Activated CD8-positive, alpha-beta T cell treated with anti-CD3 and anti-CD28 coated beads, Interleukin-2, amount 10 ng/mL, durations not matched to agents 7 days and 5 days (primary cell): ENCODE measurements around the gene PSMF1. TPM values are rescaled to one million over a fixed set of nuclear protein-coding genes. Genes with fewer than 3 reads are reported as not detected.

Experiments used
- ATAC-seq: fragments of 150-1000 bp; cut with Tn5 transposase; one replicate; pipeline ENCODE4 v1.10.0; 2021; ENCODE audit warnings: moderate library complexity
- CTCF ChIA-PET: fragments of 350-600 bp; sonication (Branson Sonifier 250); formaldehyde crosslinking; loops from one replicate; lab custom pipeline; 2021; ENCODE audit warnings: antibody characterized with exemption; lab: Charles Lee
- POLR2A ChIA-PET: fragments of 350-600 bp; sonication (Branson Sonifier 250); formaldehyde crosslinking; loops from one replicate; lab custom pipeline; 2021; ENCODE audit warnings: antibody characterized with exemption; lab: Charles Lee
- DNase-seq: peaks from one replicate; pipeline ENCODE4 v3.0.0-alpha.2; 2020
- H3K27ac Mint-ChIP-seq: one replicate; pipeline ENCODE4 v1.8.0; 2021; ENCODE audit warnings: mild to moderate bottlenecking, mixed read lengths
- H3K27me3 Mint-ChIP-seq: one replicate; pipeline ENCODE4 v1.8.0; 2021; ENCODE audit warnings: low read depth, mixed read lengths
- H3K36me3 Mint-ChIP-seq: one replicate; pipeline ENCODE4 v1.8.0; 2021; ENCODE audit warnings: low read depth, mixed read lengths
- H3K4me1 Mint-ChIP-seq: one replicate; pipeline ENCODE4 v1.8.0; 2021; ENCODE audit warnings: low read depth, mixed read lengths
- H3K4me3 Mint-ChIP-seq: one replicate; pipeline ENCODE4 v1.8.0; 2021; ENCODE audit warnings: mild to moderate bottlenecking, mixed read lengths
- H3K9me3 Mint-ChIP-seq: one replicate; pipeline ENCODE4 v1.8.0; 2022; ENCODE audit warnings: mixed read lengths; ENCODE audit not compliant: insufficient read depth
- total RNA-seq, 2 experiments: library from RNA; stranded (reverse); gene quantifications; one replicate each; pipeline ENCODE4 v1.2.3, GENCODE V29; 2021

Gene PSMF1
- total RNA-seq, 2 experiments from 2014 or later: 138 to 150 TPM

DNA sequence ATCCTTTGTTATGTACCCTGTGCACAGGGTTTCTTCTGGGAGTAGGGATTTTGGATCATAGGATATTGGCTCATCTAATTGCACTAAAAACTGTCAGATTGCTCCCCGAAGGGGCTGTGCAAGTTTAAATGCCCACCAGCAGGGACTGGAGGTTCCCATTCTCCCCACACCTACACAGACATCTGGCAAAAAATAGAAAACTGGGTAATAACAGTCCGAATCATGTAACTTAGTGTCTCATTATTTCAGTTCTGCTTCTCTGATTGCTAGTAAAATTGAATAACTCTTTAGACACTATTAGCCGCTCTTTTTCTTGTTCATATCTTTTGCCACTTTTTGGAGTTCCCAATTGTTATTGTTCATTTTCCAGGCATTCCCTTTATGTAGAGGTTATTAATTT is 5.3 kb downstream of the PSMF1 start:
- CTCF ChIA-PET: interaction anchor here (1.2 kb wide), 1 partner anchor 13 kb away, joined by 3 read pairs; no protein-coding TSS in a partner anchor
- POLR2A ChIA-PET: no interaction called here
- no peak for DNase-seq
- no peaks in the 10 kb centered on the region for H3K9me3 Mint-ChIP-seq
- H3K27ac Mint-ChIP-seq: no peak overlapping the region
- no peak overlapping the region for H3K4me3 Mint-ChIP-seq
- H3K4me1 Mint-ChIP-seq: peaks cover 51% of the 10 kb centered on the region
- ATAC-seq: no peak
- H3K27me3 Mint-ChIP-seq: no peaks in the 10 kb centered on the region
- H3K36me3 Mint-ChIP-seq: peaks cover 77% of the 10 kb centered on the region

DNA sequence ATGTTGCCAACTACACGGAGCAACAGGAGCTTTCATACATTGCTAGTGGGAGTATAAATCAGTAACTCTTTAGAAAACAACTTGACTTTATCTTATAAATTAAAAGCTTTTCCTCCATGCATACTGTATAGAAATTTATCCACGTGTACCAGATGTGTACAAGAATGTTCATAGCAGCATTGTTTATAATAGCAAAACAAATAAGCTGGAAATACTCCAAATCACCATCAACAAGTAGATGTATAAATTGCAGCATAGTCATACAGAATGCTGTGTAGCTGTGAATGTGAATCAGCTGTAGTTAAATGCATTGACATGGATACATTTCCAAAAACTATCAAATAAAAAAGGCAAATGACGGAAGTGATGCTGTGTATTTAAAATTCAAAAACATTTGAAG is 6.0 kb downstream of the PSMF1 start:
- no peaks in the 10 kb centered on the region for H3K27me3 Mint-ChIP-seq
- CTCF ChIA-PET: interaction anchor here (0.9 to 1.2 kb wide), 6 partner anchors 12 to 90 kb away, joined by 3 read pairs; no protein-coding TSS in a partner anchor
- no peaks in the 10 kb centered on the region for H3K9me3 Mint-ChIP-seq
- H3K27ac Mint-ChIP-seq: no peak overlapping the region
- POLR2A ChIA-PET: no interaction called here
- peaks cover 48% of the 10 kb centered on the region for H3K4me1 Mint-ChIP-seq
- DNase-seq (no peak), ATAC-seq (no peak)
- peaks cover 76% of the 10 kb centered on the region for H3K36me3 Mint-ChIP-seq
- H3K4me3 Mint-ChIP-seq: no peak overlapping the region

DNA sequence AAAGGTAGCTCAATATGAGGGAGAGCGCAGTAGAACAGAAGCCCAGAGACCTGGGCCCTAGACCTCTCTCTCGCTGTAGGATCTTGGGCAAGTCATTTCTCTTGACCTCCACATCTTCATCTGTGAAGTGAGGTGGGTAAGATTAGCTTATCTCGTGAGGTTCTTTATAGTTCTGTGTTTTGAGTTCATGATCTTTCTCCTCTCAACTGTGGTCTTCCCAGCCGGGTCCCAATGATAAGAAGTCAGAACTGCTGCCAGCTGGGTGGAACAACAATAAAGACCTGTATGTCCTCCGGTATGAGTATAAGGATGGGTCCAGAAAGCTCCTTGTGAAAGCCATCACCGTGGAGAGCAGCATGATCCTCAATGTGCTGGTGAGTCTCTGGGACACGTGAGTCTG is 6.9 kb downstream of the PSMF1 start:
- no peak overlapping the region for H3K27ac Mint-ChIP-seq
- ATAC-seq (no peak), DNase-seq (no peak)
- peaks cover 77% of the 10 kb centered on the region for H3K36me3 Mint-ChIP-seq
- ChIA-PET CTCF (interaction anchor here (0.9 to 1.2 kb wide), 4 partner anchors 17 to 88 kb away, joined by 3 read pairs; no protein-coding TSS in a partner anchor), POLR2A (no interaction called here)
- H3K4me3 Mint-ChIP-seq: no peak overlapping the region
- no peaks in the 10 kb centered on the region for H3K27me3 Mint-ChIP-seq
- H3K9me3 Mint-ChIP-seq: no peaks in the 10 kb centered on the region
- H3K4me1 Mint-ChIP-seq: peaks cover 39% of the 10 kb centered on the region

DNA sequence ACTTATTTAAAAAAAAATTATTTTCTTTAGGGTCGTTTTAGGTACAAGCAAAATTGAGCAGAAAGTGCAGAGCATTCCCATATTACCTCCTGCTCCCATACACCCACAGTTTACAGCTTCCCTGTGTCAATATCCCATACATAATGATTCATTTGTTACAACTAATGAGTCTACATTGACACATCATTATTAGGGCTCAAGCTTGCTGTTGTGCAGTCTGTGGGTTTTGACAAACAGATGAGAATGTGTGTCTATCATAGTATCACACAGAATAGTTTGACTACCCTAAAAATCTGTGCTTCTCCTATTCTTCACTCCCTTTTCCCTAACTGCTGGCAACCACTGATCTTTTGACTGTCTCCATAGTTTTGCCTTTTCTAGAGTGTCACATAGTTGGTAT is 9.4 kb downstream of the PSMF1 start:
- CTCF ChIA-PET: interaction anchor here (1.2 kb wide), 1 partner anchor 19 kb away, joined by 5 read pairs; no protein-coding TSS in a partner anchor
- Mint-ChIP-seq H3K27ac (no peak overlapping the region), H3K36me3 (peaks cover 84% of the 10 kb centered on the region), H3K27me3 (no peaks in the 10 kb centered on the region), H3K9me3 (peaks cover 5% of the 10 kb centered on the region), H3K4me3 (no peak overlapping the region), H3K4me1 (peaks cover 20% of the 10 kb centered on the region)
- ATAC-seq (no peak), DNase-seq (no peak)
- POLR2A ChIA-PET: interaction anchor here (1.4 kb wide), 1 partner anchor 9 kb away, joined by 5 read pairs; the partner anchor contains the start of gene PSMF1

DNA sequence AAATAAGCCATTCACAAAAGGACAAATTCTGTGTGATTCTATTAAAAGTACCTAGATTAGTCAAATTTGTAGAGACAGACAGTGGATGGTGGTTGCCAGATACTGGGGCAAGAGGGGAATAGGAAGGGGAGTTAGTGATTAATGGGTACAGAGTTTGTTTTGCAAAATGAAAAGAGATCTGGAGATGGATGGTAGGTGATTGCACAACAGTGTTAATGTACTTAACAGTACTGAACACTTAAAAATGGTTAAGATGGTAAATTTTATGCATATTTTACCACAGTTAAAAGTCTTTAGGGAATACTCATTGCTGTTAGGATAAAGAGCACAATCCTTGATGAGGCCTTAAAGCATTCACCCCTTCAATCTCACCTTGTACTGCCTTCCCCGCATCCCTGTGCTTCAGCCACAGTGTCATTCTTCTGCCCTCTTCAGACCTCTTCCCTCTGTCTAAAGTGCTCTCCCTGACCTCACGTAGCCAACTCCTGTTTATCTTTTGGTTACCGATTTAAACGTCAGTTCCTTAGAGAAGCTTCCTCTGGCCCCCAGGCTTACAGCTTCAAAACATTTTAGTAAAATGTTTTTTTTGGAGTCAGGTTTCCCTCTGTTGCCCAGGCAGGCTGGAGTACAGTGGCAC is 11.8 kb downstream of the PSMF1 start:
- Mint-ChIP-seq H3K36me3 (peaks cover 86% of the 10 kb centered on the region), H3K9me3 (peaks cover 7% of the 10 kb centered on the region), H3K27ac (peak overlapping the region; percentile 37), H3K4me1 (peaks cover 26% of the 10 kb centered on the region), H3K27me3 (no peaks in the 10 kb centered on the region), H3K4me3 (no peak overlapping the region)
- ATAC-seq (no peak), DNase-seq (no peak)
- ChIA-PET CTCF (no interaction called here), POLR2A (no interaction called here)

DNA sequence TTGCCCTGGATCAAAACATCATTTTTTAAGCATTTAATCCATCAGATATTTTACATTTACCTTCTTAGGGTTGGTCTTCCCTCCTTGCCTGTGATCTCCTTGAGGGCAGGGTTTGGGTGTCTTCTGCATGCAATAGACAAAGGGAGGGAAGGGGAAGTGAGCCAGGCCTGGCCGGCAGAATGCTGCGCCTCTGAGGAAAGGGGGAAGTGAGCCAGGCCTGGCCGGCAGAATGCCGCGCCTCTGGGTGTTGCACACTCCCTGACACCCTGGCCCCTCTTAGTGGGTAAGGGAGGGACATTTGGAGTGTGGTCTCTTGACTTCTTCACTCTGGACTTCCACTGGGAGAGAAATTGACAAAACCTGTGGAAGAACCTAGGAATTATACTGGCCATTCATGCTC is 12.4 kb downstream of the PSMF1 start:
- Mint-ChIP-seq H3K4me3 (no peak overlapping the region), H3K27me3 (no peaks in the 10 kb centered on the region), H3K36me3 (peaks cover 88% of the 10 kb centered on the region), H3K4me1 (peaks cover 27% of the 10 kb centered on the region), H3K27ac (no peak overlapping the region), H3K9me3 (peaks cover 7% of the 10 kb centered on the region)
- no peak for DNase-seq
- POLR2A ChIA-PET: no interaction called here
- CTCF ChIA-PET: no interaction called here
- ATAC-seq: no peak

DNA sequence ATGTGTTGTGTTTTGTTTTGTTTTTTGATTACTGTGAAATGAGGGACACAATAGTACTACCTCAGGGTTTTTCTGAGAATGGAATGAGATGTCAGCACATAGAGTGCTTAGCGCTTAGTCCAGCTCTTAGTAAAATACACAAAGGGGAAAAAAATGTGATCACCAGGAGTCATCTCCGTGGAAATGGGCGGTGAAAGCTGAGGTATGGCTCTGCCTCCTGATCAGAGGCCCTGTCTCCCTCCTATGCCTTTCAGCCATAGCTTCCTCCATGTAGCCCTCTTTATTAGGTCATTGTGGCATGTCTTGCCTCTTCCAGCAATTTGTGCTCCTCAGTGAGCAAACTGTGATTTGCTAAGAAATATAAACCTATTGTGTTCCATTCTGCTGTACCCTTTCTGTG is 13.0 kb downstream of the PSMF1 start:
- peaks cover 23% of the 10 kb centered on the region for H3K4me1 Mint-ChIP-seq
- ChIA-PET CTCF (no interaction called here), POLR2A (no interaction called here)
- no peak overlapping the region for H3K4me3 Mint-ChIP-seq
- H3K27me3 Mint-ChIP-seq: no peaks in the 10 kb centered on the region
- peaks cover 88% of the 10 kb centered on the region for H3K36me3 Mint-ChIP-seq
- H3K27ac Mint-ChIP-seq: no peak overlapping the region
- H3K9me3 Mint-ChIP-seq: peaks cover 7% of the 10 kb centered on the region
- DNase-seq (no peak), ATAC-seq (no peak)

DNA sequence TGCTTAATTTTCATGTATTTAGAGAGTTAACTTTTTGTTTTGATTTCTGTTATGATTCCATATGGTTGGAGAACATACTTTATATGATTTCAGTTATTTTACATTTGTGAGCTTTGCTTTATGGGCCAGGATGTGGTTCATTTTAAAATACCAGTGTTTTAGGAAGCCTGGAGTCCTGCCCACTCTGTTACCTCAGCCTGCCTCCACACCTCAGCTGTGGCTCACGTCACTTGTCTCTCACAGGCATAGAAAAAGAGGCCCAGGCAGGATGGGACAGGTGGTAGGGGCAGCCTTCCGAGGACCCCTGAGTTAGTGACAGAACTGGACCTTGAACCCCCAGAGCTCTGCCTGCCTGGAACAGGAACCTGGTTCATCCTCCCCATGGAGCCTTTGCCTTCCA is 16.0 kb downstream of the PSMF1 start:
- ChIA-PET POLR2A (no interaction called here), CTCF (no interaction called here)
- H3K9me3 Mint-ChIP-seq: peaks cover 7% of the 10 kb centered on the region
- H3K4me1 Mint-ChIP-seq: peaks cover 23% of the 10 kb centered on the region
- ATAC-seq (peak; percentile 69), DNase-seq (peak; percentile 54)
- H3K36me3 Mint-ChIP-seq: peaks cover 87% of the 10 kb centered on the region
- H3K4me3 Mint-ChIP-seq: no peak overlapping the region
- H3K27me3 Mint-ChIP-seq: no peaks in the 10 kb centered on the region
- peak overlapping the region; percentile 2 for H3K27ac Mint-ChIP-seq

DNA sequence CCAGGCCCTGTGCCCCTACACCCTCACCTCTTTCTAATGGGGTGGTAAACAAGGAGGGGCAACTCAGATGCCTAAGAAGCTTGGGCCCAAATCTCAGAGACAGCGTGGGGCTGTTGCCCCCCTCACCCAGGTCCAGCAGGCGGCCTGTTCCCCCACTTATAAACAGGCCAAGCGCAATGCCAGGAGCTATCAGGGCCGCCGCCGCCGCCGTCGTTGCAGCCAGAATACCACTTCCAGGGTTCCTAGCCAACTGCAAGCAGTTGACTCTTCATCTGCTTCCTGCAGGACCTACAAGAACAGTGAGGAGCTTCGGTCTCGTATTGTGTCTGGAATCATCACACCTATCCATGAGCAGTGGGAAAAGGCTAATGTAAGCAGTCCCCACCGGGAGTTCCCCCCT is 16.4 kb downstream of the PSMF1 start:
- Mint-ChIP-seq H3K36me3 (peaks cover 84% of the 10 kb centered on the region), H3K4me1 (peaks cover 23% of the 10 kb centered on the region), H3K9me3 (peaks cover 7% of the 10 kb centered on the region), H3K27me3 (no peaks in the 10 kb centered on the region), H3K4me3 (no peak overlapping the region), H3K27ac (peak overlapping the region; percentile 44)
- no peak for ATAC-seq
- ChIA-PET POLR2A (no interaction called here), CTCF (no interaction called here)
- no peak for DNase-seq

DNA sequence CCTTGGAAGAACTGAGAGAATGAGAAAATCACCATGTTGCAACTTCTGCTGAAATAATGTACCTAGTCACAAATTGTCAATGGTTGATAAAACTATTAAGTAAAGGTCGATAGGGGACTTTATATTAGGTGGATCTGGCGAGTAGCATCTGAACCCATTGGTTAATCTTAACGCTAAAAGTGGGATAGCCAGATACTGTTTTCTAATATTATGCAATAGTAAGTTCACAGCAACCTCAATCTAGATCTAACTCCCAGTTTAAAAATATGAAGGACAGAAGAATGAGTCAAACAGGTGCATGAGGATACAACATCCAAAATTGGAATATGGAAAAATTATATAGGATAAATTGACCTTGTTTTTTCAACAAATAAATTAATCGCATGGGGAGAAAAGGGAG is 18.8 kb downstream of the PSMF1 start:
- DNase-seq: no peak
- no peaks in the 10 kb centered on the region for H3K27me3 Mint-ChIP-seq
- H3K9me3 Mint-ChIP-seq: peaks cover 7% of the 10 kb centered on the region
- ATAC-seq: no peak
- ChIA-PET CTCF (no interaction called here), POLR2A (no interaction called here)
- H3K4me3 Mint-ChIP-seq: no peak overlapping the region
- H3K36me3 Mint-ChIP-seq: peaks cover 78% of the 10 kb centered on the region
- peaks cover 22% of the 10 kb centered on the region for H3K4me1 Mint-ChIP-seq
- no peak overlapping the region for H3K27ac Mint-ChIP-seq

DNA sequence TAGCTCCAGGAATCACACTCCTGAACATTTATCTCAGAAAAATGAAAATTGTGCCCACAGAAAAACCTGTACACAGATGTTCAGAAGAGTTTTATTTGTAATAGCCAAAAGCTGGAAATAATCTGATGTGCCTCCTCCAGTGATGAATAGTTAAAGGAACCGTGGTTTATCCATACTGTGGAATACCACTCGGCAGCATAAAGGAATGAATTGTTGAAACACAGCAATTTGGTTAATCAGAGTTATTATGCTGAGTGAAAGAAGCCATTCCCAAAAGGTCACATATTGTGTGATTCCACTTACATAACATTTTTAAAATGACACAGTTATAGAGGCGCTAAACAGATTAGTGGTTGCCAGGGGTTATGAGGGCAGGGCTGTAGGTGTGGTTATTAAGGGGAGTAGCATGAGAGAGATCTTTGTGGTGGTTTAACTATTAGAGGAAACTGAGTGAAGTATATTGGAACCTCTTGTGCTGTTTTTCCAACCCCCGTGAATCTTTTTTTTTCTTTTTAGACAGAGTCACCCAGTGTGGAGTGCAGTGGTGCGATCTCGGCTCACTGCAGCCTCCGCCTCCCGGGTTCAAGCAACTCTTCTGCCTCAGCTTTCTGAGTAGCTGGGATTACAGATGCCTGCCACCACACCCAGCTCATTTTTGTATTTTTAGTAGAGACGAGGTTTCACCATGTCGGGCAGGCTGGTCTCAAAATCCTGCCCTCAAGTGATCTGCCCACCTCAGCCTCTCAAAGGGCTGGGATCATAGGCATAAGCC is 26.2 kb downstream of the PSMF1 start:
- ChIA-PET POLR2A (no interaction called here), CTCF (interaction anchor here (1.4 kb wide), 1 partner anchor 10 kb away, joined by 3 read pairs; no protein-coding TSS in a partner anchor)
- peaks cover 60% of the 10 kb centered on the region for H3K36me3 Mint-ChIP-seq

DNA sequence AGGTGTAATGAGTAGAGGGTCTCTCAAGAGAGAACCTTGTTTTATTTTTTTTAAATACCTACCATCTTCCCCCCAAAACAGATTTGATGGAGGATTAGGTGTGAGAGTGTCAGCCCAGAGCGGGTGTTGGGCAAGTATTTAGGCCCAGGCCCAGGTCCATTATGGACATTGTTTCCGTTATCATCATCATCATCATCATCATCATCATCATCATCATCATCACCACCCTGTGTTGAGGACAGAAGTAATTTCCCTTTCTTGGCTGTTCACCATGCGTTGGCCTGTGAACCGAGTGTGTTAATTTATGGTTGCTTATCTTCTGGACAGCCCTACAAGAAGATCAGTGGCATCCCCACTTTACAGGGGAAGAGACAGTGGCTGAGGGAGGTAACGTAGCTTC is 28.6 kb downstream of the PSMF1 start:
- ATAC-seq: no peak
- H3K4me3 Mint-ChIP-seq: no peak overlapping the region
- H3K27ac Mint-ChIP-seq: no peak overlapping the region
- peaks cover 61% of the 10 kb centered on the region for H3K36me3 Mint-ChIP-seq
- DNase-seq: no peak
- ChIA-PET CTCF (interaction anchor here (1.1 kb wide), 1 partner anchor 22 kb away, joined by 3 read pairs; no protein-coding TSS in a partner anchor), POLR2A (no interaction called here)
- no peaks in the 10 kb centered on the region for H3K27me3 Mint-ChIP-seq
- peaks cover 6% of the 10 kb centered on the region for H3K4me1 Mint-ChIP-seq
- H3K9me3 Mint-ChIP-seq: no peaks in the 10 kb centered on the region

More for the DNA sequence above, 26.2 kb downstream of the PSMF1 start:
- Mint-ChIP-seq H3K4me3 (no peak overlapping the region), H3K4me1 (no peaks in the 10 kb centered on the region), H3K27me3 (no peaks in the 10 kb centered on the region), H3K9me3 (no peaks in the 10 kb centered on the region), H3K27ac (no peak overlapping the region)
- ATAC-seq (no peak), DNase-seq (no peak)
